ENCODE results near the gene DDI1.

The DDI1 gene

DNA sequence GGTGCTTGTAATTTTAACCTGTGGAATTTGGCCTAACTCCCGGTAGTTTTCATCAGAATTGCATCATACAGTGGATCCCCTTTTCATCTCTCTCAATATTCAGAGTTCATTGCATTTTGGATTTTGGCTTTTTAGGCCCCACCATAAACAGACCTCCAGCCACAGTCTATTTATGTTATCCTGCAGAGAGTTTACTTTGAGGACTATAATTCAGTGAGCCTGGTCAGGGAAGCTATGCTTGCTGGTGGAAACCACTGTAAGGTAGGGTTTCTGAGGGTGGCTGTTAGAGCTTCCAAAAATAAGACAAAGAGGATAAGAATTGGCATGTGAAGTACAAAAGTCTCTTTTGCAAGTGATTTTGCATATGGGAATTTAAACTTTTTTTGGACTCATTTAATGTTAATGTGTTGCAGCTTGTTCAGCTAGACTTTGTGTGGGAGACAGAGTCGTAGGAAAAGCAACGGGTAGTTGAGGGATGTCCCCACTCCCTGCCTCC lies 34.8 kb upstream of the DDI1 start:
- Histone ChIP-seq H3K27me3 (replicated peaks; ENCODE audit: control insufficient read depth, insufficient read depth, low read length, poor library complexity, severe bottlenecking) (no peaks in the 10 kb centered on the region), H3K4me3 (ENCODE audit: insufficient read depth, low read depth, low read length, poor library complexity, severe bottlenecking) (no peak overlapping the region), H3K27ac (ENCODE audit: insufficient read depth, low read length, poor library complexity, severe bottlenecking) (no peak overlapping the region), H3K4me1 (ENCODE audit: control insufficient read depth, insufficient read depth, low read length, poor library complexity, severe bottlenecking) (no peaks in the 10 kb centered on the region), H3K9me3 (ENCODE audit: control insufficient read depth, low read length) (no peaks in the 10 kb centered on the region), H3K36me3 (ENCODE audit: control insufficient read depth, insufficient read depth, low read length) (no peaks in the 10 kb centered on the region)
- no peak for DNase-seq

DNA sequence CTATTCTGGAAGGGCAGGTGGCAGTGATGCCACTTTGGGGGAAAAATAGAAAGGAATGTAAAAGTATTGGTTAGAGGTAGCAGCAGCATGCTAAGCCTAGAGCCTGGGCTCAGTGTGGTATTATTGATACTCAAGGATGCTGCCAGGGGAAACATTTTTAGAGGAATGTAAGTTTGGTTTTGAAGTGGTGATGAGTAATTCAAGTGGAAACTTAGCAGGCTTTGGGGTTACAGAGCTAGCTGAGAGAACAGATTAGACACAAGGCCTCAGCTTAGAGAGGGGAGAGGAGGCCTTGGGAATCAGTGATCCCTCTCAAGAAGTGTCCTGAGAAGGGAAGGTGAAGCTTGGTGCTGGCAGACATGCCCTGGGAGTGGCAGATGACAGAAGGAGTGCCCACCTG lies 32.9 kb upstream of the DDI1 start:
- Histone ChIP-seq H3K4me1 (ENCODE audit: control insufficient read depth, insufficient read depth, low read length, poor library complexity, severe bottlenecking) (no peaks in the 10 kb centered on the region), H3K27me3 (replicated peaks; ENCODE audit: control insufficient read depth, insufficient read depth, low read length, poor library complexity, severe bottlenecking) (no peaks in the 10 kb centered on the region)
- no peak for DNase-seq

DNA sequence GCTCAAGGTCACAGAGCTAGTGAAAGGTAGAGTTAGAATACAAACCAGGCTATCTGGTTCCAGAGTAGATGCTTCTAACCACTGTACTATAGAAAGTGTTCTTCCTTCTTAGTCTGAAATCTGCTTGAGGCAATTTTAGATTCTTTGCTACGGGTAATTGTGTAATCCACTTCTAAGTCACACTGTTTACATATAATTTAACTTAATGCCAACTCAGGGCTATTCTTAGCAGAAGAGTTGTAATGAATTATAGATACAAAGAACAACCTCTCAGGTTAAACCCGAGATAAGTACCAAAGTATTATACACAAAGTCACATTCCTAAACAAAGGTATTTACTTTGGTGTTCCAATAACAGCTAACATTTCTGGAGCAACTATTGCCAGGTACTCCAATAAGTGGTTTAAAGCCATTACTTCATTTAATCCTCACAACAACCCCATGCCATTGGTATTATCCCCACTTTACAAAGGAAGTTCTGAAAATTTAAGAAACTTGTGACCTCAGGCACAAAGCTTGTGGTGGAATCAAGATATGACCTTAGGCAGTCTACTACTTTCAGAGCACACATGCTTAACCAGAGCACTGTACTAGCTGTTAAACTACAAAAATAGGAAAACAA lies 31.1 kb upstream of the DDI1 start:
- Histone ChIP-seq H3K4me1 (ENCODE audit: control insufficient read depth, insufficient read depth, low read length, poor library complexity, severe bottlenecking) (no peaks in the 10 kb centered on the region), H3K9me3 (ENCODE audit: control insufficient read depth, low read length) (no peaks in the 10 kb centered on the region), H3K27ac (ENCODE audit: insufficient read depth, low read length, poor library complexity, severe bottlenecking) (no peak overlapping the region), H3K27me3 (replicated peaks; ENCODE audit: control insufficient read depth, insufficient read depth, low read length, poor library complexity, severe bottlenecking) (no peaks in the 10 kb centered on the region), H3K4me3 (ENCODE audit: insufficient read depth, low read depth, low read length, poor library complexity, severe bottlenecking) (no peak overlapping the region), H3K36me3 (ENCODE audit: control insufficient read depth, insufficient read depth, low read length) (no peaks in the 10 kb centered on the region)
- no peak for DNase-seq

More for the DNA sequence above, 32.9 kb upstream of the DDI1 start:
- no peaks in the 10 kb centered on the region for H3K36me3 ChIP-seq (ENCODE audit: control insufficient read depth, insufficient read depth, low read length)
- H3K4me3 ChIP-seq (ENCODE audit: insufficient read depth, low read depth, low read length, poor library complexity, severe bottlenecking) = no peak overlapping the region
- no peaks in the 10 kb centered on the region for H3K9me3 ChIP-seq (ENCODE audit: control insufficient read depth, low read length)
- no peak overlapping the region for H3K27ac ChIP-seq (ENCODE audit: insufficient read depth, low read length, poor library complexity, severe bottlenecking)

GRCh38 chr11:104009744-104010143 lies 26.7 kb upstream of the DDI1 start:
- no peak for DNase-seq
- H3K27me3 ChIP-seq (replicated peaks; ENCODE audit: control insufficient read depth, insufficient read depth, low read length, poor library complexity, severe bottlenecking) = no peaks in the 10 kb centered on the region
- no peak overlapping the region for H3K27ac ChIP-seq (ENCODE audit: insufficient read depth, low read length, poor library complexity, severe bottlenecking)
- H3K4me1 ChIP-seq (ENCODE audit: control insufficient read depth, insufficient read depth, low read length, poor library complexity, severe bottlenecking) = no peaks in the 10 kb centered on the region
- H3K9me3 ChIP-seq (ENCODE audit: control insufficient read depth, low read length) = no peaks in the 10 kb centered on the region
- H3K36me3 ChIP-seq (ENCODE audit: control insufficient read depth, insufficient read depth, low read length) = no peaks in the 10 kb centered on the region
- H3K4me3 ChIP-seq (ENCODE audit: insufficient read depth, low read depth, low read length, poor library complexity, severe bottlenecking) = no peak overlapping the region

- H3K4me3 ChIP-seq (ENCODE audit: insufficient read depth, low read depth, low read length, poor library complexity, severe bottlenecking) = no peak overlapping the region
- no peak overlapping the region for H3K27ac ChIP-seq (ENCODE audit: insufficient read depth, low read length, poor library complexity, severe bottlenecking)
- DNase-seq = no peak
- H3K36me3 ChIP-seq (ENCODE audit: control insufficient read depth, insufficient read depth, low read length) = no peaks in the 10 kb centered on the region
- H3K4me1 ChIP-seq (ENCODE audit: control insufficient read depth, insufficient read depth, low read length, poor library complexity, severe bottlenecking) = no peaks in the 10 kb centered on the region
- H3K27me3 ChIP-seq (replicated peaks; ENCODE audit: control insufficient read depth, insufficient read depth, low read length, poor library complexity, severe bottlenecking) = no peaks in the 10 kb centered on the region
- no peaks in the 10 kb centered on the region for H3K9me3 ChIP-seq (ENCODE audit: control insufficient read depth, low read length)
Observed at GRCh38 chr11:104011044-104011443, 25.4 kb upstream of the DDI1 start.

- Histone ChIP-seq H3K27me3 (replicated peaks; ENCODE audit: control insufficient read depth, insufficient read depth, low read length, poor library complexity, severe bottlenecking) (no peaks in the 10 kb centered on the region), H3K4me1 (ENCODE audit: control insufficient read depth, insufficient read depth, low read length, poor library complexity, severe bottlenecking) (no peaks in the 10 kb centered on the region), H3K4me3 (ENCODE audit: insufficient read depth, low read depth, low read length, poor library complexity, severe bottlenecking) (no peak overlapping the region), H3K27ac (ENCODE audit: insufficient read depth, low read length, poor library complexity, severe bottlenecking) (no peak overlapping the region), H3K36me3 (ENCODE audit: control insufficient read depth, insufficient read depth, low read length) (no peaks in the 10 kb centered on the region), H3K9me3 (ENCODE audit: control insufficient read depth, low read length) (no peaks in the 10 kb centered on the region)
- no peak for DNase-seq
Observed at GRCh38 chr11:104015649-104016415, 20.6 kb upstream of the DDI1 start.

DNA sequence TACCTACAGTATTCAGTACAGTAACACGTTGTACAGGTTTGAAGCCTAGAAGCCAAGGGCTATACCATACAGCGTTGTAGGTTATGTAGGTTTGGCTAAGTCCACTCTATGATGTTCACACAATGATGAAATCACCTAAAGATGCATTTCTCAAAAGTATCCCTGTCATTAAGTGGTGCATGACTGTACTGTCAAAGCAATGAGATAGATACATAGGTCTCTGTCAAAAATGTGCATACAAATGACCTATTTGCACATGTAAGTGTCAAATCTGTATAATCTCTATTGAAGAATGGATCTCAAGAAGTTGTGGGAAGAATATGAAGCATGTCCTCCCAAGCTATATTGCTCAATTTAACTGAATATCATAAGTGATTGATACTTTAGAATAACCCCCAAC lies 11.9 kb upstream of the DDI1 start:
- H3K36me3 ChIP-seq (ENCODE audit: control insufficient read depth, insufficient read depth, low read length) = no peaks in the 10 kb centered on the region
- no peaks in the 10 kb centered on the region for H3K27me3 ChIP-seq (replicated peaks; ENCODE audit: control insufficient read depth, insufficient read depth, low read length, poor library complexity, severe bottlenecking)
- DNase-seq = no peak
- no peak overlapping the region for H3K4me3 ChIP-seq (ENCODE audit: insufficient read depth, low read depth, low read length, poor library complexity, severe bottlenecking)
- no peak overlapping the region for H3K27ac ChIP-seq (ENCODE audit: insufficient read depth, low read length, poor library complexity, severe bottlenecking)
- H3K9me3 ChIP-seq (ENCODE audit: control insufficient read depth, low read length) = no peaks in the 10 kb centered on the region
- H3K4me1 ChIP-seq (ENCODE audit: control insufficient read depth, insufficient read depth, low read length, poor library complexity, severe bottlenecking) = no peaks in the 10 kb centered on the region

- Histone ChIP-seq H3K4me3 (ENCODE audit: insufficient read depth, low read depth, low read length, poor library complexity, severe bottlenecking) (no peak overlapping the region), H3K36me3 (ENCODE audit: control insufficient read depth, insufficient read depth, low read length) (no peaks in the 10 kb centered on the region), H3K9me3 (ENCODE audit: control insufficient read depth, low read length) (no peaks in the 10 kb centered on the region), H3K27ac (ENCODE audit: insufficient read depth, low read length, poor library complexity, severe bottlenecking) (no peak overlapping the region), H3K27me3 (replicated peaks; ENCODE audit: control insufficient read depth, insufficient read depth, low read length, poor library complexity, severe bottlenecking) (no peaks in the 10 kb centered on the region), H3K4me1 (ENCODE audit: control insufficient read depth, insufficient read depth, low read length, poor library complexity, severe bottlenecking) (no peaks in the 10 kb centered on the region)
- DNase-seq = no peak
Observed at GRCh38 chr11:104028476-104029263, 7.8 kb upstream of the DDI1 start.

GRCh38 chr11:104033134-104033533 lies 3.3 kb upstream of the DDI1 start:
- H3K36me3 ChIP-seq (ENCODE audit: control insufficient read depth, insufficient read depth, low read length) = no peaks in the 10 kb centered on the region
- no peak overlapping the region for H3K27ac ChIP-seq (ENCODE audit: insufficient read depth, low read length, poor library complexity, severe bottlenecking)
- no peak overlapping the region for H3K4me3 ChIP-seq (ENCODE audit: insufficient read depth, low read depth, low read length, poor library complexity, severe bottlenecking)
- H3K4me1 ChIP-seq (ENCODE audit: control insufficient read depth, insufficient read depth, low read length, poor library complexity, severe bottlenecking) = no peaks in the 10 kb centered on the region
- DNase-seq = no peak
- H3K27me3 ChIP-seq (replicated peaks; ENCODE audit: control insufficient read depth, insufficient read depth, low read length, poor library complexity, severe bottlenecking) = no peaks in the 10 kb centered on the region
- no peaks in the 10 kb centered on the region for H3K9me3 ChIP-seq (ENCODE audit: control insufficient read depth, low read length)

- Histone ChIP-seq H3K27ac (ENCODE audit: insufficient read depth, low read length, poor library complexity, severe bottlenecking) (no peak overlapping the region), H3K9me3 (ENCODE audit: control insufficient read depth, low read length) (no peaks in the 10 kb centered on the region)
- no peak for DNase-seq
Observed at GRCh38 chr11:104033561-104033960, 2.9 kb upstream of the DDI1 start.

More at GRCh38 chr11:104033561-104033960, 2.9 kb upstream of the DDI1 start:
- H3K36me3 ChIP-seq (ENCODE audit: control insufficient read depth, insufficient read depth, low read length) = no peaks in the 10 kb centered on the region
- no peaks in the 10 kb centered on the region for H3K27me3 ChIP-seq (replicated peaks; ENCODE audit: control insufficient read depth, insufficient read depth, low read length, poor library complexity, severe bottlenecking)
- no peak overlapping the region for H3K4me3 ChIP-seq (ENCODE audit: insufficient read depth, low read depth, low read length, poor library complexity, severe bottlenecking)
- H3K4me1 ChIP-seq (ENCODE audit: control insufficient read depth, insufficient read depth, low read length, poor library complexity, severe bottlenecking) = no peaks in the 10 kb centered on the region
